Nephron (organoid): ENCODE data around the gene SMCO1.
"Not testable (repeated sequence)": the region's sequence is repeated elsewhere in the genome, so short reads cannot be mapped to it uniquely, and the experiment has no call there.

ENCODE experiments used
- H3K27ac Mint-ChIP-seq, 3 experiments: 2 replicates each; pipeline ENCODE4 v1.8.0; 2020; ENCODE audit warnings: mixed read lengths in 3 of 3, mild to moderate bottlenecking in 2 of 3, moderate library complexity in 1 of 3
- H3K27me3 Mint-ChIP-seq: 2 replicates; pipeline ENCODE4 v1.8.0; 2021; ENCODE audit warnings: low read depth, mild to moderate bottlenecking, moderate library complexity, mixed read lengths
- H3K36me3 Mint-ChIP-seq: 2 replicates; pipeline ENCODE4 v1.8.0; 2020; ENCODE audit warnings: low read depth, mixed read lengths
- H3K4me1 Mint-ChIP-seq: 2 replicates; pipeline ENCODE4 v1.8.0; 2020; ENCODE audit warnings: mixed read lengths
- H3K4me3 Mint-ChIP-seq, 3 experiments: 2 replicates each; pipeline ENCODE4 v1.8.0; 2020; ENCODE audit warnings: mild to moderate bottlenecking in 3 of 3, mixed read lengths in 3 of 3, moderate library complexity in 2 of 3
- H3K9me3 Mint-ChIP-seq: 2 replicates; pipeline ENCODE4 v1.8.0; 2020; ENCODE audit warnings: mixed read lengths
- TF ChIP-seq, protein P1 (sequence below), 3 experiments: fragments of 200-600 bp; sonication (generic); IDR thresholded peaks; one replicate each; pipeline ENCODE4 v1.5.0; 2021; ENCODE audit warnings: antibody characterized with exemption in 3 of 3; ENCODE audit not compliant: unreplicated experiment in 3 of 3

SMCO1 gene

DNA sequence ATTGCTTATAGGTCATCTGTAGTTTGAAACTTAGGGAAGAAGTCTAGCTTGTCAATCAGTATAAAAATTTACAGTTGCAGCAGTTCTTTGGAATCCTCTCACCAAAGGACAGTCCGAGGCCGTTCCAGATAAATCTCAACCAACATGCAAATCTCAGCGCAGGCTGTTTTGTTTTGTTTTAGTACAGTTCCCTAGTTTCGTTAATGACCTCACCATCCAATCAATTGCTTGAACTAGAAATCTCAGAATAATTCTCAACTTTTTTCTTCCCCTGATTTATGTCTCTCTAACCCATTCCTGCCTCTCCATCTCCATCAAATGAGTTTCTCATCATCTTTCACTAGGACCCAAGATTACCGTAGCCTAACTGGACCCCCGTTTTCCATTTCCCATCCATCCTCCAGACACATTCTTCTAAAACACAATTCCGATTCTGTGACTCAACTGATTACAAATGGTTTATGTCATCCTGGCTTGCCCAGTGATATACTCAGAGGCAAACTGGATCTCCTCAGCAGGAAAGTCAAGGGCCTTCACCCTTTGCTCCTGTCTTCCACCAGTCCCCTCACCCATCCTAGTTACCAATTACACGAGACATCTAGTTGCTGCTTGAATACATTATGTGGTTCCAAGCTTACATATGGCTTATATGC is 1.3 kb downstream of the SMCO1 start:
- Mint-ChIP-seq H3K9me3 (peaks cover 34% of the 10 kb centered on the region), H3K4me1 (no peaks in the 10 kb centered on the region), H3K36me3 (no peaks in the 10 kb centered on the region), H3K27ac (no peak overlapping the region), H3K27me3 (peaks cover 4% of the 10 kb centered on the region), H3K4me3 (no peak overlapping the region)
- TF ChIP-seq, protein P1, sequence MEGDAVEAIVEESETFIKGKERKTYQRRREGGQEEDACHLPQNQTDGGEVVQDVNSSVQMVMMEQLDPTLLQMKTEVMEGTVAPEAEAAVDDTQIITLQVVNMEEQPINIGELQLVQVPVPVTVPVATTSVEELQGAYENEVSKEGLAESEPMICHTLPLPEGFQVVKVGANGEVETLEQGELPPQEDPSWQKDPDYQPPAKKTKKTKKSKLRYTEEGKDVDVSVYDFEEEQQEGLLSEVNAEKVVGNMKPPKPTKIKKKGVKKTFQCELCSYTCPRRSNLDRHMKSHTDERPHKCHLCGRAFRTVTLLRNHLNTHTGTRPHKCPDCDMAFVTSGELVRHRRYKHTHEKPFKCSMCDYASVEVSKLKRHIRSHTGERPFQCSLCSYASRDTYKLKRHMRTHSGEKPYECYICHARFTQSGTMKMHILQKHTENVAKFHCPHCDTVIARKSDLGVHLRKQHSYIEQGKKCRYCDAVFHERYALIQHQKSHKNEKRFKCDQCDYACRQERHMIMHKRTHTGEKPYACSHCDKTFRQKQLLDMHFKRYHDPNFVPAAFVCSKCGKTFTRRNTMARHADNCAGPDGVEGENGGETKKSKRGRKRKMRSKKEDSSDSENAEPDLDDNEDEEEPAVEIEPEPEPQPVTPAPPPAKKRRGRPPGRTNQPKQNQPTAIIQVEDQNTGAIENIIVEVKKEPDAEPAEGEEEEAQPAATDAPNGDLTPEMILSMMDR (IDR thresholded peaks at IDR 0.05; ENCODE audit: unreplicated experiment in 3 of 3), result no peak

GRCh38 chr3:196511646-196512425 is 3.3 kb downstream of the SMCO1 start:
- not testable (repeated sequence) for H3K27me3 Mint-ChIP-seq, H3K4me3 Mint-ChIP-seq, H3K36me3 Mint-ChIP-seq, H3K4me1 Mint-ChIP-seq, H3K27ac Mint-ChIP-seq
- H3K9me3 Mint-ChIP-seq, result peaks cover 23% of the 10 kb centered on the region

DNA sequence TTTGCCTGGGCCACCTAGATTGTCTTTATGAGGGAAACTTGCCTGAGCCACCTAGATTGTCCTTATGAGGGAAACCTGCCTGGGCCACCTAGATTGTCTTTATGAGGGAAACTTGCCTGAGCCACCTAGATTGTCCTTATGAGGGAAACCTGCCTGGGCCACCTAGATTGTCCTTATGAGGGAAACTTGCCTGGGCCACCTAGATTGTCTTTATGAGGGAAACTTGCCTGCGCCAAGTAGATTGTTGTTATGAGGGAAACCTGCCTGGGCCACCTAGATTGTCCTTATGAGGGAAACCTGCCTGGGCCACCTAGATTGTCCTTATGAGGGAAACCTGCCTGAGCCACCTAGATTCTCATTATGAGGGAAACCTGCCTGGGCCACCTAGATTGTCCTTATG is 4.0 kb downstream of the SMCO1 start:
- not testable (repeated sequence) for H3K27ac Mint-ChIP-seq, H3K27me3 Mint-ChIP-seq, H3K4me1 Mint-ChIP-seq, H3K36me3 Mint-ChIP-seq, H3K4me3 Mint-ChIP-seq
- peaks cover 21% of the 10 kb centered on the region for H3K9me3 Mint-ChIP-seq

- Mint-ChIP-seq H3K36me3 (no peaks in the 10 kb centered on the region), H3K27ac (no peak overlapping the region), H3K4me3 (no peak overlapping the region), H3K4me1 (peaks cover 4% of the 10 kb centered on the region), H3K9me3 (peaks cover 4% of the 10 kb centered on the region), H3K27me3 (peaks cover under 1% of the 10 kb centered on the region)
- TF ChIP-seq, protein P1 (IDR thresholded peaks at IDR 0.05; ENCODE audit: unreplicated experiment in 3 of 3), result no peak
These were observed 8.5 kb downstream of the SMCO1 start for GRCh38 chr3:196506687-196507086.

DNA sequence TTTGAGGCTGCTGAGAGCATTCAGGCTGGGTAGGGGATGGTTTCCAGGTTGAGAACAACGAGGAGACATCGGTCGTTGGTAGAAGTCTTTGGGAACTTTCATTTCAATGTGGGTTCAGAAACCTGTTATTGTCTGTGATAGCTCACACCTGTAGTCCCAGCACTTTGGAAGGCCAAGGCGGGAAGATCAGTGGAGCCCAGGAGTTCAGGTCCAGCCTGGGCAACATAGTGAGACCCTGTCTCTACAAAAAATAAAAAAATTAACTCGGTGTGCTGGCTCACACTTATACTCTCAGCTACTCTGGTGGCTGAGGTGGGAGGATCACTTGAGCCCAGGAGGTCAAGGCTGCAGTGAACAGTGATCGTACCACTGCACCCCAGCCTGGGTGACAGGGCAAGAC is 10.6 kb downstream of the SMCO1 start:
- H3K27me3 Mint-ChIP-seq, result no peaks in the 10 kb centered on the region
- TF ChIP-seq, protein P1 (IDR thresholded peaks at IDR 0.05; ENCODE audit: unreplicated experiment in 3 of 3), result no peak
- H3K9me3 Mint-ChIP-seq, result peaks cover 4% of the 10 kb centered on the region
- H3K36me3 Mint-ChIP-seq, result no peaks in the 10 kb centered on the region
- H3K4me1 Mint-ChIP-seq, result peaks cover 19% of the 10 kb centered on the region
- peak overlapping the region; percentile 38 to 99 (median 55) for H3K4me3 Mint-ChIP-seq
- H3K27ac Mint-ChIP-seq, result peak overlapping the region in 2 of 3 experiments; percentile 4 to 98

DNA sequence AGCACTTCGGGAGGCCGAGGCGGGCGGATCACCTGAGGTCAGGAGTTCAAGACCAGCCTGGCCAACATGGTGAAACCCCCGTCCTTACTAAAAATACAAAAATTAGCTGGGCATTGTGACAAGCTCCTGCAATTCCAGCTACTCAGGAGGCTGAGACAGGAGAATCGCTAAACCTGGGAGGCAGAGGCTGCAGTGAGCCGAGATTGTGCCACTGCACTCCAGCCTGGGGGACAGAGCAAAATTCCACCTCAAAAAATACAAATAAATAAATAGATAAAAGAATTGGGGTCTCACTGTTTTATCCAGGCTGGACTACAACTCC is 11.1 kb downstream of the SMCO1 start:
- not testable (repeated sequence) for H3K9me3 Mint-ChIP-seq, H3K27me3 Mint-ChIP-seq, H3K36me3 Mint-ChIP-seq
- peaks cover 24% of the 10 kb centered on the region for H3K4me1 Mint-ChIP-seq
- H3K4me3 Mint-ChIP-seq, result peak overlapping the region; percentile 99
- peak overlapping the region; percentile 85 to 98 (median 96) for H3K27ac Mint-ChIP-seq

DNA sequence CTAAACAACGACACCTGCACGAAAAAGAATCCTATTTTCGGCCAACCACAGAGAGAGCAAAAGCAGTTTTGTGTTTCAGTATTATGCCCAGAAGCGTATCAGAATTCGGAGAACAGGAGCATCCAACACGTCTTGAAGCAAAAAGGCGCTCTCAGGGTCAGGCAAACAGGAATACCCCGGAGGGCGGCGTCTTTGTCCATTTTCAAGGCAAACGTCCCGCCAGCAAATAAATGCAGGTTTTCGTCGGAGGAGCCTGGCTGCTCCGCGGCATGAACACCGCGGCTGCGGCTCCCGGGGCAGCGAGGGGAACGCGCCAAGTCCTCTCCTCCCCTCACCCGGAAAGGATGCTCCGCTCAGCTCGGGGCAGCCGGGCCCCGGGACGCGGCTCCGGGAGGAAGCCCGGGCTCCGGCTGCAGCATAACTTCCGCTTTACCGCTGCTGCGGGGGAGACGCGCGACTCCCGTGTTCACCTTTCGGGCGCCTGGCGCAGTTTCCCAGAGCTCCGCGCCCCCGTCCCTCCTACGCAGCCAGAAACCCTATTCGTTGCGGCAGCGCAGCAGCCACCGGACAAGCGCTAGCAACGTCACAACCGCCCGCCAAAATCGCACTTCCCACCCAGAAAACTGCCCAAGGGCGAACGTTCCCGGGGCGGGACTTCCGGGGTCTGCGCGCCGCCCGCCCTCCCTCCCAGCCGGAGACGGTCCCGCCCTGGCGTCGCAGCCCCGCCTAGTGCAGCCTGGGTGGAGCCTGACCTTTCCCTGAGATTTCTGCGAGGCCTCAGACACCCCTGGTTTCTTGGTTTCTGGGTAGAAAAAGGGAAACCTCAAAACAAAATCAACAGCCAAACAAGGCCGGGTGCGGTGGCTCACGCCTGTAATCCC is 11.7 kb downstream of the SMCO1 start, which contains the start of gene RNF168:
Gene RNF168 (minus strand): TSS at position 573 of the 881 bp plus-strand sequence. CDS start 595 bp downstream, outside the sequence.
- Mint-ChIP-seq H3K27ac (peak within 1 kb of the TSS; percentile 85 to 98 (median 96)), H3K9me3 (peaks cover 4% of the 10 kb centered on the region), H3K36me3 (peaks cover 8% of the 10 kb centered on the region), H3K4me1 (peaks cover 27% of the 10 kb centered on the region), H3K4me3 (peak within 1 kb of the TSS; percentile 99), H3K27me3 (no peaks in the 10 kb centered on the region)
- TF ChIP-seq, protein P1 (IDR thresholded peaks at IDR 0.05; ENCODE audit: unreplicated experiment in 3 of 3), result no peak
